K562 (cell line): ENCODE results near the gene POLR3K. TPM values are rescaled to one million over a fixed set of nuclear protein-coding genes. Genes with fewer than 3 reads are reported as not detected.

ENCODE experiments used
- ATF2 ChIP-seq: sonication (generic); formaldehyde crosslinking; IDR thresholded peaks from 2 replicates; pipeline ENCODE4 v1.8.1; 2022; ENCODE audit warnings: missing genetic modification reagents
- CHD7 ChIP-seq: fragments of 200-600 bp; sonication (generic); IDR thresholded peaks from one replicate; pipeline ENCODE4 v1.6.1; 2012; ENCODE audit warnings: mild to moderate bottlenecking, low read depth, low read length, inconsistent platforms
- JUND ChIP-seq, 2 experiments: IDR thresholded peaks; 2 replicates in 1 of 2; 3 replicates in 1 of 2; pipeline ENCODE4 v1.6.1; 2011; ENCODE audit warnings: borderline replicate concordance in 2 of 2, low read depth in 2 of 2, low read length in 2 of 2, improper control_type of control experiment in 1 of 2, missing biosample characterization in 1 of 2, missing genetic modification characterization in 1 of 2, missing genetic modification reagents in 1 of 2
- NR1H2 ChIP-seq: sonication (generic); formaldehyde crosslinking; IDR thresholded peaks from 2 replicates; pipeline ENCODE4 v1.4.0; 2020; ENCODE audit warnings: mild to moderate bottlenecking, missing genetic modification reagents
- PATZ1 ChIP-seq: fragments of 250-450 bp; sonication (Bioruptor Pico); IDR thresholded peaks from 2 replicates; pipeline ENCODE4 v1.5.0; 2020; ENCODE audit warnings: mild to moderate bottlenecking, borderline replicate concordance
- RBM14 ChIP-seq: fragments of 200-400 bp; formaldehyde crosslinking; IDR thresholded peaks from 2 replicates; pipeline ENCODE4 v1.6.1; 2018; ENCODE audit warnings: low read depth, mild to moderate bottlenecking, low read length, moderate library complexity, borderline replicate concordance; ENCODE audit not compliant: insufficient read depth
- polyA plus RNA-seq, 8 experiments: library from polyadenylated mRNA; depleted of rRNA in 4 of 8; stranded (reverse) in 5 of 8; unstranded in 3 of 8; fragments of >200 nt; fragmentation: Nextera tagmentation in 2 of 8; fragmentation: Illumina TruSeq in 1 of 8; extraction: Ambion mirVana in 2 of 8; extraction: Trizol in 1 of 8; gene quantifications; 2 replicates each; pipeline versions ENCODE4 v1.2.1 to v1.2.3, GENCODE V29; 2011 to 2014; ENCODE audit warnings: inconsistent platforms in 1 of 8, missing spikeins in 1 of 8
- total RNA-seq, 7 experiments: library from RNA; depleted of rRNA in 6 of 7; stranded (reverse); fragments of >200 nt in 6 of 7; fragmentation: Illumina TruSeq in 2 of 7; extraction: Trizol in 2 of 7; gene quantifications; 2 replicates each; pipeline versions ENCODE4 v1.2.1 to v1.2.3, GENCODE V29; 2011 to 2021; ENCODE audit warnings: low replicate concordance in 1 of 7

The POLR3K gene
- total and polyA plus RNA-seq, 9 of the 15 experiments (the other 6 are each of a cell fraction or from before 2014, with no cell fraction given), result 42.1 to 315 (median 86.7) TPM

GRCh38 chr16:77273-77806 lies 23.9 kb upstream of the POLR3K start (continued):
- TF ChIP-seq PATZ1 (CRISPR knock-in tag), result no peak
- 0 out of 2 replicates have a peak, but pooled peaks have one; percentile 8 for TF ChIP-seq RBM14
- no peak for TF ChIP-seq NR1H2 (CRISPR knock-in tag)
- TF ChIP-seq CHD7, result no peak
- TF ChIP-seq ATF2 (CRISPR knock-in tag), result no peak
- no peak for TF ChIP-seq JUND (IDR thresholded peaks at IDR 0.05; ENCODE audit: borderline replicate concordance, low read depth, low read length)
- TF ChIP-seq JUND (tag; IDR thresholded peaks at IDR 0.05; ENCODE audit: borderline replicate concordance, low read depth, low read length), result no peak
